HCT116 (cell line): ENCODE data around the gene U2AF2. TPM values are rescaled to one million over a fixed set of nuclear protein-coding genes. Genes with fewer than 3 reads are reported as not detected.

Experiments
- ATAC-seq: fragments of 200-7000 bp; cut with Tn5 transposase; 2 replicates; pipeline ENCODE4 v1.9.1; 2020; ENCODE audit warnings: mild to moderate bottlenecking, moderate library complexity
- BruUV-seq: library from RNA; stranded (reverse); fragments of 400-500 nt; replicated peaks from 2 replicates; lab custom pipeline; 2021; lab: Mats Ljungman, UMichigan
- CTCF ChIA-PET: fragments of 300-600 bp; sonication (Branson Sonifier 250); formaldehyde crosslinking; loops from one replicate; lab custom pipeline; 2021; ENCODE audit warnings: antibody characterized with exemption; lab: Charles Lee
- POLR2A ChIA-PET: fragments of 300-600, 350-600 bp; sonication (Branson Sonifier 250); formaldehyde crosslinking; loops from one replicate; lab custom pipeline; 2021; ENCODE audit warnings: antibody characterized with exemption; lab: Charles Lee
- RAD21 ChIA-PET, 2 experiments: fragments of 300-600 bp; sonication (Branson Sonifier 250); formaldehyde crosslinking; loops; one replicate each; lab custom pipeline; 2023; ENCODE audit warnings: low total read pairs in 2 of 2; ENCODE audit not compliant: uncharacterized antibody in 2 of 2, unreplicated experiment in 2 of 2, low non-redundant PET in 1 of 2; lab: Charles Lee
- DNase-seq: peaks from one replicate; pipeline ENCODE4 v3.0.0-alpha.2; 2010; ENCODE audit warnings: low read depth, low spot score
- H2AFZ ChIP-seq: fragments of 200-600 bp; shearing (Covaris generic), sonication (generic); 2 replicates; pipeline ENCODE4 v1.6.1; 2017; ENCODE audit warnings: low read depth, mixed run types, mixed read lengths, antibody characterized with exemption, low read length; ENCODE audit not compliant: poor library complexity, severe bottlenecking
- H3K27ac ChIP-seq: 2 replicates; pipeline ENCODE4 v1.5.1; 2012; ENCODE audit warnings: low read depth, low read length
- H3K27me3 ChIP-seq: fragments of 200-600 bp; sonication (generic); 2 replicates; pipeline ENCODE4 v1.6.1; 2016; ENCODE audit warnings: mixed run types, low read length, mixed read lengths; ENCODE audit not compliant: insufficient read depth
- H3K36me3 ChIP-seq, 2 experiments: fragments of 200-500 bp in 1 of 2; fragments of 200-600 bp in 1 of 2; sonication (Bioruptor generic) in 1 of 2; sonication (generic) in 1 of 2; 2 replicates each; pipeline versions ENCODE4 v1.5.1 to v1.6.1; 2014 to 2016; ENCODE audit warnings: low read length in 2 of 2, inconsistent platforms in 1 of 2, mixed read lengths in 1 of 2, mixed run types in 1 of 2; ENCODE audit not compliant: insufficient read depth in 2 of 2, control insufficient read depth in 1 of 2
- H3K4me1 ChIP-seq, 2 experiments: fragments of 200-600 bp in 1 of 2; sonication (generic) in 1 of 2; 2 replicates each; pipeline versions ENCODE4 v1.5.1 to v1.6.1; 2012 to 2017; ENCODE audit warnings: low read length in 2 of 2, inconsistent platforms in 1 of 2, mild to moderate bottlenecking in 1 of 2, mixed read lengths in 1 of 2, mixed run types in 1 of 2, moderate library complexity in 1 of 2; ENCODE audit not compliant: insufficient read depth in 2 of 2, control insufficient read depth in 1 of 2
- H3K4me2 ChIP-seq: fragments of 200-600 bp; sonication (generic); 2 replicates; pipeline ENCODE4 v1.6.1; 2017; ENCODE audit warnings: mixed run types, low read length, mixed read lengths
- H3K4me3 ChIP-seq, 2 experiments: fragments of 200-600 bp in 1 of 2; sonication (generic) in 1 of 2; replicated peaks in 1 of 2; 2 replicates each; pipeline ENCODE4 v1.5.1; 2011 to 2016; ENCODE audit warnings: low read length in 2 of 2, control low read depth in 1 of 2, low read depth in 1 of 2, mild to moderate bottlenecking in 1 of 2, mixed read lengths in 1 of 2, mixed run types in 1 of 2
- H3K79me2 ChIP-seq: fragments of 200-600 bp; sonication (generic); 2 replicates; pipeline ENCODE4 v1.6.1; 2017; ENCODE audit warnings: mild to moderate bottlenecking, mixed run types, low read length, moderate library complexity, mixed read lengths; ENCODE audit not compliant: insufficient read depth
- H3K9ac ChIP-seq: fragments of 200-600 bp; sonication (generic); 2 replicates; pipeline ENCODE4 v1.6.1; 2016; ENCODE audit warnings: low read length, mixed read lengths
- H3K9me2 ChIP-seq: fragments of 200-600 bp; sonication (generic), shearing (Covaris generic); 2 replicates; pipeline ENCODE4 v1.6.1; 2017; ENCODE audit warnings: mixed run types, mild to moderate bottlenecking, moderate library complexity; ENCODE audit not compliant: insufficient read depth
- H3K9me3 ChIP-seq, 2 experiments: fragments of 200-500 bp in 1 of 2; fragments of 200-600 bp in 1 of 2; sonication (Bioruptor generic) in 1 of 2; sonication (generic) in 1 of 2; 2 replicates each; pipeline ENCODE4 v1.6.1; 2014 to 2017; ENCODE audit warnings: low read length in 2 of 2, mixed read lengths in 2 of 2, inconsistent platforms in 1 of 2, low read depth in 1 of 2, mild to moderate bottlenecking in 1 of 2, mixed run types in 1 of 2, moderate library complexity in 1 of 2; ENCODE audit not compliant: control insufficient read depth in 1 of 2, insufficient read depth in 1 of 2
- H4K20me1 ChIP-seq: fragments of 200-600 bp; sonication (generic), shearing (Covaris generic); 2 replicates; pipeline ENCODE4 v1.6.1; 2017; ENCODE audit warnings: mixed run types, mild to moderate bottlenecking, moderate library complexity; ENCODE audit not compliant: insufficient read depth
- CBX3 ChIP-seq: IDR thresholded peaks from 2 replicates; pipeline ENCODE4 v1.6.1; 2012; ENCODE audit warnings: low read depth
- ELF1 ChIP-seq: IDR thresholded peaks from 2 replicates; pipeline ENCODE4 v1.6.1; 2012; ENCODE audit warnings: low read depth, borderline replicate concordance
- EZH2 ChIP-seq: fragments of 200-600 bp; sonication (generic); IDR thresholded peaks from 2 replicates; pipeline ENCODE4 v1.6.1; 2017; ENCODE audit warnings: antibody characterized with exemption, mixed run types
- EZH2phosphoT487 ChIP-seq: fragments of 200-600 bp; IDR thresholded peaks from 2 replicates; pipeline ENCODE4 v1.6.1; 2018; ENCODE audit warnings: antibody characterized with exemption, borderline replicate concordance
- FOSL1 ChIP-seq: IDR thresholded peaks from 2 replicates; pipeline ENCODE4 v1.6.1; 2012; ENCODE audit warnings: low read depth
- JUND ChIP-seq: IDR thresholded peaks from 2 replicates; pipeline ENCODE4 v1.6.1; 2012
- POLR2A ChIP-seq: IDR thresholded peaks from 2 replicates; pipeline ENCODE4 v1.7.0; 2011; ENCODE audit warnings: borderline replicate concordance; ENCODE audit not compliant: insufficient read depth, insufficient read length; ENCODE audit errors: extremely low read depth
- POLR2AphosphoS5 ChIP-seq: IDR thresholded peaks from 2 replicates; pipeline ENCODE4 v1.6.1; 2011; ENCODE audit warnings: mild to moderate bottlenecking, low read depth, low read length, moderate library complexity
- SIN3A ChIP-seq: IDR thresholded peaks from 2 replicates; pipeline ENCODE4 v1.6.1; 2012; ENCODE audit warnings: low read depth
- SP1 ChIP-seq: IDR thresholded peaks from 2 replicates; pipeline ENCODE4 v1.6.1; 2012; ENCODE audit warnings: low read depth
- TCF7L2 ChIP-seq: IDR thresholded peaks from 2 replicates; pipeline ENCODE4 v1.7.0; 2011; ENCODE audit warnings: borderline replicate concordance, inconsistent platforms; ENCODE audit not compliant: insufficient read depth, insufficient read length; ENCODE audit errors: extremely low read depth
- YY1 ChIP-seq: IDR thresholded peaks from 2 replicates; pipeline ENCODE4 v1.6.1; 2011; ENCODE audit warnings: low read length, low read depth, moderate library complexity, mild to moderate bottlenecking; ENCODE audit not compliant: insufficient replicate concordance; ENCODE audit errors: extremely low read depth
- ZBTB33 ChIP-seq: IDR thresholded peaks from 2 replicates; pipeline ENCODE4 v1.6.1; 2011; ENCODE audit warnings: mild to moderate bottlenecking, low read length, moderate library complexity; ENCODE audit not compliant: insufficient replicate concordance; ENCODE audit errors: extremely low read depth
- ZFX ChIP-seq: fragments of 450-650 bp; IDR thresholded peaks from 2 replicates; pipeline ENCODE4 v1.6.1; 2017
- intact Hi-C: fragments of 100-400 bp; cut with micrococcal nuclease; formaldehyde crosslinking; loops from 2 replicates; pipeline ENCODE4 v1.10.0; 2022
- total RNA-seq: library from RNA; stranded (reverse); gene quantifications from one replicate; pipeline ENCODE4 v1.2.1, GENCODE V29; 2021; ENCODE audit not compliant: unreplicated experiment

Gene U2AF2
- total RNA-seq, 1 experiment from 2014 or later, result 259 TPM

GRCh38 chr19:55633861-55634260 is 21.0 kb upstream of the U2AF2 start:
- no peak for DNase-seq
- no peak for ATAC-seq
- no TSS peak for BruUV-seq
- TF ChIP-seq FOSL1 (no peak), SP1 (no peak), ZFX (no peak), EZH2phosphoT487 (no peak), POLR2AphosphoS5 (no peak), POLR2A (no peak), ZBTB33 (no peak), CBX3 (no peak), TCF7L2 (no peak), JUND (no peak), EZH2 (no peak), ELF1 (no peak), YY1 (no peak), SIN3A (no peak)
- CTCF ChIA-PET, result interaction anchor here (0.6 to 4.6 kb wide), 6 partner anchors 9 to 699 kb away, joined by 3 to 28 read pairs (median 18); partner anchors contain the start of genes U2AF2 and ZNF784
- H3K27me3 ChIP-seq, result no peaks in the 10 kb centered on the region
- no peak overlapping the region for H2AFZ ChIP-seq
- H3K36me3 ChIP-seq, result 0 out of 4 replicates have a peak, but pooled peaks cover 0 to 3% of the 10 kb centered on the region in 2 experiments
- H3K79me2 ChIP-seq, result peaks cover 40% of the 10 kb centered on the region
- H3K4me3 ChIP-seq, result peak overlapping the region; percentile 78 to 93
- H3K9me2 ChIP-seq, result no peaks in the 10 kb centered on the region
- peak overlapping the region; percentile 95 for H3K9ac ChIP-seq
- peak overlapping the region; percentile 77 for H3K27ac ChIP-seq
- peak overlapping the region; percentile 88 for H3K4me2 ChIP-seq
- intact Hi-C loops, result loop anchor here (5.0 to 10.0 kb wide), 4 partner anchors 178 to 979 kb away; partner anchors contain the start of gene TNNT1
- no peaks in the 10 kb centered on the region for H4K20me1 ChIP-seq
- no peaks in the 10 kb centered on the region for H3K9me3 ChIP-seq
- H3K4me1 ChIP-seq, result peaks cover 22 to 43% of the 10 kb centered on the region in 2 experiments
- RAD21 ChIA-PET, result interaction anchor here (0.7 to 0.8 kb wide), 2 partner anchors 9 to 699 kb away, joined by 4 to 10 read pairs; no protein-coding TSS in a partner anchor
- POLR2A ChIA-PET, result interaction anchor here (2.0 kb wide), 1 partner anchor 20 kb away, joined by 9 read pairs; the partner anchor contains the start of gene U2AF2
